Calu3 (cell line): Measurements from ENCODE around the gene ZNF195. TPM values are rescaled to one million over a fixed set of nuclear protein-coding genes. Genes with fewer than 3 reads are reported as not detected.

Source experiments
- BruUV-seq: library from RNA; stranded (reverse); fragments of 400-500 nt; replicated peaks from 2 replicates; lab custom pipeline; 2021; lab: Mats Ljungman, UMichigan
- CTCF ChIA-PET: fragments of 300-600 bp; sonication (Branson Sonifier 250); formaldehyde crosslinking; loops from one replicate; lab custom pipeline; 2022; ENCODE audit warnings: antibody characterized with exemption; lab: Charles Lee
- DNase-seq: peaks from one replicate; pipeline ENCODE4 v3.0.0; 2022
- H3K27ac Mint-ChIP-seq: one replicate; pipeline ENCODE4 v1.8.0; 2022; ENCODE audit warnings: mixed read lengths; ENCODE audit not compliant: unreplicated experiment
- H3K27me3 Mint-ChIP-seq: one replicate; pipeline ENCODE4 v1.8.0; 2022; ENCODE audit warnings: mixed read lengths; ENCODE audit not compliant: unreplicated experiment
- H3K36me3 Mint-ChIP-seq: one replicate; pipeline ENCODE4 v1.8.0; 2022; ENCODE audit warnings: mild to moderate bottlenecking, moderate library complexity, mixed read lengths; ENCODE audit not compliant: insufficient read depth, unreplicated experiment
- H3K4me1 Mint-ChIP-seq: one replicate; pipeline ENCODE4 v1.8.0; 2022; ENCODE audit warnings: mild to moderate bottlenecking, low read depth, mixed read lengths; ENCODE audit not compliant: unreplicated experiment
- H3K4me3 Mint-ChIP-seq: one replicate; pipeline ENCODE4 v1.8.0; 2022; ENCODE audit warnings: mild to moderate bottlenecking, low read depth, moderate library complexity, mixed read lengths; ENCODE audit not compliant: unreplicated experiment
- H3K9me3 Mint-ChIP-seq: one replicate; pipeline ENCODE4 v1.8.0; 2022; ENCODE audit warnings: low read depth, mixed read lengths; ENCODE audit not compliant: unreplicated experiment
- CTCF ChIP-seq: fragments of 200-600 bp; IDR thresholded peaks from one replicate; pipeline ENCODE4 v1.8.0; 2022; ENCODE audit warnings: antibody characterized with exemption; ENCODE audit not compliant: unreplicated experiment
- intact Hi-C: fragments of 100-400 bp; cut with micrococcal nuclease; formaldehyde crosslinking; loops from one replicate; pipeline ENCODE4 v1.10.0; 2022; ENCODE audit not compliant: unreplicated experiment
- total RNA-seq: library from RNA; stranded (reverse); gene quantifications from 2 replicates; pipeline ENCODE4 v1.2.3, GENCODE V29; 2022

The ZNF195 gene
- total RNA-seq, 1 experiment from 2014 or later: 66.0 TPM

- peaks cover 20% of the 10 kb centered on the region for H3K9me3 Mint-ChIP-seq
Observed at GRCh38 chr11:3357994-3358676, 20.8 kb downstream of the ZNF195 start.

GRCh38 chr11:3357302-3357701 is 21.6 kb downstream of the ZNF195 start:
- Mint-ChIP-seq H3K27me3 (no peaks in the 10 kb centered on the region), H3K36me3 (peaks cover 52% of the 10 kb centered on the region), H3K27ac (peak overlapping the region; percentile 75), H3K9me3 (peaks cover 14% of the 10 kb centered on the region), H3K4me3 (no peak overlapping the region), H3K4me1 (no peaks in the 10 kb centered on the region)
- no peak for DNase-seq
- intact Hi-C loops: no loop called here
- no peak for TF ChIP-seq CTCF
- CTCF ChIA-PET: no interaction called here
- BruUV-seq: no TSS peak

More at GRCh38 chr11:3357994-3358676, 20.8 kb downstream of the ZNF195 start:
- Mint-ChIP-seq H3K4me1 (no peaks in the 10 kb centered on the region), H3K36me3 (peaks cover 60% of the 10 kb centered on the region), H3K4me3 (no peak overlapping the region), H3K27me3 (no peaks in the 10 kb centered on the region), H3K27ac (no peak overlapping the region)
- CTCF ChIA-PET: no interaction called here
- TF ChIP-seq CTCF: no peak
- intact Hi-C loops: no loop called here
- no peak for DNase-seq
- no TSS peak for BruUV-seq

- Mint-ChIP-seq H3K4me3 (no peak overlapping the region), H3K27ac (peak overlapping the region; percentile 75), H3K9me3 (peaks cover 14% of the 10 kb centered on the region), H3K36me3 (peaks cover 48% of the 10 kb centered on the region), H3K27me3 (no peaks in the 10 kb centered on the region), H3K4me1 (no peaks in the 10 kb centered on the region)
- CTCF ChIA-PET: interaction anchor here (0.7 kb wide), 1 partner anchor 309 kb away, joined by 4 read pairs; no protein-coding TSS in a partner anchor
- BruUV-seq: no TSS peak
- intact Hi-C loops: no loop called here
- no peak for TF ChIP-seq CTCF
- no peak for DNase-seq
Observed at GRCh38 chr11:3356858-3357257, 22.1 kb downstream of the ZNF195 start.

- Mint-ChIP-seq H3K27ac (no peak overlapping the region), H3K27me3 (no peaks in the 10 kb centered on the region), H3K4me3 (no peak overlapping the region), H3K9me3 (peaks cover 14% of the 10 kb centered on the region), H3K4me1 (no peaks in the 10 kb centered on the region), H3K36me3 (peaks cover 15% of the 10 kb centered on the region)
- CTCF ChIA-PET: no interaction called here
- intact Hi-C loops: no loop called here
- no TSS peak for BruUV-seq
- no peak for DNase-seq
- TF ChIP-seq CTCF: no peak
Observed at GRCh38 chr11:3353066-3353465, 25.9 kb downstream of the ZNF195 start.
